Measurements from ENCODE around the gene BCS1L.

Gene BCS1L

DNA sequence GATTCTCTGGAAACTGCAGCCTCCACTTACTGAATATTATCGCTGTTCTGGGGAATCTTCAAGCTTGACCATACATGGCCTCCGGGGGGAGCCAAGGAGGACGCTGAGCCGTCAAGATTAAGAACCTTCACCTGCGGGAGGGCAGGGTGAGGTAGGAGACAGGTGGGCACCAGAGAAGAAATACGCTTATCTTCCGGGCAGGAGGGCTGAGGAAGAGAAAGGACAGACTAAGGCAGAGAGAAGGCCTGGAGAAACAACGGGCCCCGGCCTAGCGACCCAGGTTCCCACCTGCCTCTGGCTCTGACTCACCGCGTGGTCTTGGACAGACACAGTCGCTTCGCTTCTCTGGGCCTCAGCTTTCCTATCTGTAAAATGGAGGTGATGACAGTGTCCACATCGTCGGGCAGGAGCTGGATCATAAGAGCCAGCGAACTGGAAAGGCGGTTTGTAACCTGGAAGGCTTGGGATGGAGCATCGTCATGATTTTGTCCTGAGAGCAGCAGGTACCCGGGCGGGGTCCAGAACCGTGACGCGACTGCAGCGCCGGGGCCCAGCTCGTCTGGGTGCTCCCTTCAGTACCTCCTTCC lies 719 bp upstream of the BCS1L start:
- peak; percentile 43 for TF ChIP-seq CTCF (IDR thresholded peaks at IDR 0.05)
- Histone ChIP-seq H3K9ac (peak overlapping the region; percentile 8), H3K4me2 (ENCODE audit: low read length) (peak overlapping the region; percentile 98), H3K36me3 (ENCODE audit: control insufficient read depth, insufficient read depth, low read length) (no peaks in the 10 kb centered on the region), H3K4me1 (peaks cover 6% of the 10 kb centered on the region), H3K27ac (peak overlapping the region; percentile 70), H2AFZ (peak overlapping the region; percentile 91), H3K9me3 (ENCODE audit: control insufficient read depth, low read length) (no peaks in the 10 kb centered on the region), H3K27me3 (ENCODE audit: control insufficient read depth, insufficient read depth, low read length) (no peaks in the 10 kb centered on the region), H3K79me2 (peaks cover 10% of the 10 kb centered on the region), H3K4me3 (ENCODE audit: low read depth, low read length) (peak overlapping the region; percentile 91)

DNA sequence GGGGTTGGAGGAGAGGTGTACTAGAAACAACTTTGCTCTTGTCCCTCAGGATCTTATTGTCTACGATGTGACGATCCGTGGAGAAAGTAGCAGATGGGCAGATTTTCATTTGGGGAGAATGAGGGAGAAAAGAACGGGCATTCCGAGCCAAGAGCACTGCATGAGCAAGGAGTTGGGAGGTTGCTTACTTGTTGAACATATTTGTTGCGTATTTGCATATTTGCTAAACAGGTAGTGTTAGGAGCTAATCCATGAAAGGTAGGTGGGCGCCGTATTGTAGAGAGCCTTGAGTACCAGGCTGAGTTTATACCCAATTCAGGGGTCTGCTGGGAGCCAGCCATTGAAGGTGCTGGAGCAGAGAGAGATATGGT lies 490 bp downstream of the BCS1L start:
- Histone ChIP-seq H3K4me3 (ENCODE audit: low read depth, low read length) (peak overlapping the region; percentile 91), H3K27me3 (ENCODE audit: control insufficient read depth, insufficient read depth, low read length) (no peaks in the 10 kb centered on the region), H3K4me1 (peaks cover 6% of the 10 kb centered on the region), H3K36me3 (ENCODE audit: control insufficient read depth, insufficient read depth, low read length) (no peaks in the 10 kb centered on the region), H3K4me2 (ENCODE audit: low read length) (peak overlapping the region; percentile 98), H3K27ac (peak overlapping the region; percentile 70), H3K79me2 (peaks cover 10% of the 10 kb centered on the region), H2AFZ (peak overlapping the region; percentile 91), H3K9me3 (ENCODE audit: control insufficient read depth, low read length) (no peaks in the 10 kb centered on the region), H3K9ac (no peak overlapping the region)
- TF ChIP-seq CTCF (IDR thresholded peaks at IDR 0.05), result no peak

DNA sequence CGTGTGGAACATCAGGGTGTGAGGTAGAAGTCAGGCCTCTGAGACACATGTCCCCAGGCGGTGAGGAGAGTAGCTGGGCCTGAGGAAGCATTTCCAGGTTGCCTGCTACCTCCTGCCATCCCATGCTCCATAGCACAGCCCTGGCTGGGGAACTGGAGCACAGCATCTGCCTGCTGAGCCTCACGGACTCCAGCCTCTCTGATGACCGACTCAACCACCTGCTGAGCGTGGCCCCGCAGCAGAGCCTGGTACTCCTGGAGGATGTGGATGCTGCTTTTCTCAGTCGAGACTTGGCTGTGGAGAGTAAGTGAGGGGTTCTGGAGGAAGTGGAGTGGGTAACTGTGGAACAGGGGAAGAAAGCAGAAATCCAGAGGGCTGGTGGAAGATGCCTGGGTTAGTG lies 2.9 kb downstream of the BCS1L start:
- H3K79me2 ChIP-seq, result peaks cover 10% of the 10 kb centered on the region
- H3K4me3 ChIP-seq (ENCODE audit: low read depth, low read length), result no peak overlapping the region
- H3K4me2 ChIP-seq (ENCODE audit: low read length), result no peak overlapping the region
- no peak overlapping the region for H3K27ac ChIP-seq
- no peaks in the 10 kb centered on the region for H3K27me3 ChIP-seq (ENCODE audit: control insufficient read depth, insufficient read depth, low read length)
- H2AFZ ChIP-seq, result no peak overlapping the region
- peaks cover 6% of the 10 kb centered on the region for H3K4me1 ChIP-seq
- no peaks in the 10 kb centered on the region for H3K36me3 ChIP-seq (ENCODE audit: control insufficient read depth, insufficient read depth, low read length)
- TF ChIP-seq CTCF (IDR thresholded peaks at IDR 0.05), result no peak
- H3K9me3 ChIP-seq (ENCODE audit: control insufficient read depth, low read length), result no peaks in the 10 kb centered on the region
- no peak overlapping the region for H3K9ac ChIP-seq

DNA sequence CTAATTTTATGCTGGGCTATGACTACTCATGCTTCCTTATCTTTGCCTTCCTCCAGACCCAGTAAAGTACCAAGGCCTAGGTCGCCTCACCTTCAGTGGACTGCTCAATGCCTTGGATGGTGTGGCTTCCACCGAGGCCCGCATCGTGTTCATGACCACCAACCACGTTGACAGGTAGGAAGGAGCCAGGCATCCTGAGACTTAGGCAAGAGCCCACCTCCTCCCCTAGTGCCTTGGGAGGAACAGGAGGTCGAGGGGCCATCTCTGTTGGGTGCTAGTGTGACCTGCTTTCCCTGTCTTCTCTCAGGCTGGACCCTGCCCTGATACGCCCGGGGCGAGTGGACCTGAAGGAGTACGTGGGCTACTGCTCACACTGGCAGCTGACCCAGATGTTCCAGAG lies 3.3 kb downstream of the BCS1L start:
- H3K27me3 ChIP-seq (ENCODE audit: control insufficient read depth, insufficient read depth, low read length), result no peaks in the 10 kb centered on the region
- peaks cover 8% of the 10 kb centered on the region for H3K79me2 ChIP-seq
- no peak overlapping the region for H2AFZ ChIP-seq
- no peak overlapping the region for H3K27ac ChIP-seq
- H3K4me3 ChIP-seq (ENCODE audit: low read depth, low read length), result no peak overlapping the region
- H3K4me2 ChIP-seq (ENCODE audit: low read length), result no peak overlapping the region
- TF ChIP-seq CTCF (IDR thresholded peaks at IDR 0.05), result no peak
- H3K9ac ChIP-seq, result no peak overlapping the region
- H3K9me3 ChIP-seq (ENCODE audit: control insufficient read depth, low read length), result no peaks in the 10 kb centered on the region
- no peaks in the 10 kb centered on the region for H3K36me3 ChIP-seq (ENCODE audit: control insufficient read depth, insufficient read depth, low read length)
- H3K4me1 ChIP-seq, result peaks cover 6% of the 10 kb centered on the region

GRCh38 chr2:218663901-218664300 lies 4.4 kb downstream of the BCS1L start:
- Histone ChIP-seq H3K36me3 (ENCODE audit: control insufficient read depth, insufficient read depth, low read length) (no peaks in the 10 kb centered on the region), H3K27ac (no peak overlapping the region), H3K4me3 (ENCODE audit: low read depth, low read length) (no peak overlapping the region), H3K4me2 (ENCODE audit: low read length) (no peak overlapping the region), H3K9ac (no peak overlapping the region), H3K4me1 (peaks cover under 1% of the 10 kb centered on the region), H3K79me2 (no peaks in the 10 kb centered on the region), H3K9me3 (ENCODE audit: control insufficient read depth, low read length) (no peaks in the 10 kb centered on the region), H3K27me3 (ENCODE audit: control insufficient read depth, insufficient read depth, low read length) (no peaks in the 10 kb centered on the region), H2AFZ (no peak overlapping the region)
- TF ChIP-seq CTCF (IDR thresholded peaks at IDR 0.05), result no peak
